HEK293 (cell line): ENCODE results near the gene SNAPC4.

Source experiments
- CTCF ChIA-PET: fragments of 350-600 bp; formaldehyde crosslinking; extraction: SDS; loops from one replicate; lab custom pipeline; 2021; ENCODE audit warnings: antibody characterized with exemption; lab: Yijun Ruan, JAX
- POLR2A ChIA-PET: fragments of 300-600 bp; formaldehyde crosslinking; extraction: SDS; loops from one replicate; lab custom pipeline; 2020; ENCODE audit warnings: antibody characterized with exemption, inconsistent platforms; lab: Yijun Ruan, JAX
- H3K27ac ChIP-seq: fragments of 200-500 bp; sonication (Bioruptor generic); 2 replicates; pipeline ENCODE4 v1.5.1; 2014; ENCODE audit warnings: low read depth, low read length, control low read depth, inconsistent platforms; ENCODE audit errors: extremely low read depth
- H3K36me3 ChIP-seq, 2 experiments: fragments of 200-500 bp in 1 of 2; sonication (Bioruptor generic) in 1 of 2; 1 replicate in 1 of 2; 2 replicates in 1 of 2; pipeline ENCODE4 v1.5.1; 2014 to 2017; ENCODE audit warnings: inconsistent platforms in 2 of 2, low read length in 2 of 2; ENCODE audit not compliant: control insufficient read depth in 2 of 2, insufficient read depth in 1 of 2
- H3K4me1 ChIP-seq: fragments of 200-500 bp; sonication (Bioruptor generic); 2 replicates; pipeline ENCODE4 v1.5.1; 2014; ENCODE audit warnings: mild to moderate bottlenecking, low read length, inconsistent platforms; ENCODE audit not compliant: control insufficient read depth, insufficient read depth
- H3K4me3 ChIP-seq: 2 replicates; pipeline ENCODE4 v1.5.1; 2011; ENCODE audit warnings: low read depth, mild to moderate bottlenecking, control low read depth, low read length, moderate library complexity
- H3K9me3 ChIP-seq: fragments of 200-500 bp; sonication (Bioruptor generic); 2 replicates; pipeline ENCODE4 v1.5.1; 2014; ENCODE audit warnings: low read depth, low read length, inconsistent platforms; ENCODE audit not compliant: control insufficient read depth, insufficient read depth
- ATF2 ChIP-seq: fragments of 450-650 bp; formaldehyde crosslinking; IDR thresholded peaks from 2 replicates; pipeline ENCODE4 v1.5.1; 2016; ENCODE audit warnings: missing biosample characterization, missing genetic modification characterization, low read depth
- KLF1 ChIP-seq: fragments of 450-650 bp; formaldehyde crosslinking; IDR thresholded peaks from 2 replicates; pipeline ENCODE4 v1.5.1; 2016; ENCODE audit warnings: missing biosample characterization, missing genetic modification characterization
- KLF10 ChIP-seq: fragments of 450-650 bp; IDR thresholded peaks from 2 replicates; pipeline ENCODE4 v1.5.1; 2018; ENCODE audit warnings: missing biosample characterization, mild to moderate bottlenecking, missing genetic modification characterization
- PBX3 ChIP-seq: sonication (generic); formaldehyde crosslinking; IDR thresholded peaks from 2 replicates; pipeline ENCODE4 v1.8.1; 2022; ENCODE audit warnings: mild to moderate bottlenecking, moderate library complexity, missing genetic modification reagents
- PRDM10 ChIP-seq: fragments of 450-650 bp; formaldehyde crosslinking; IDR thresholded peaks from 2 replicates; pipeline ENCODE4 v1.5.1; 2016; ENCODE audit warnings: missing biosample characterization, missing genetic modification characterization
- WT1 ChIP-seq: fragments of 450-650 bp; formaldehyde crosslinking; IDR thresholded peaks from 2 replicates; pipeline ENCODE4 v1.5.1; 2016; ENCODE audit warnings: missing biosample characterization, missing genetic modification characterization
- ZFP3 ChIP-seq: fragments of 450-650 bp; formaldehyde crosslinking; IDR thresholded peaks from 2 replicates; pipeline ENCODE4 v1.5.1; 2016; ENCODE audit warnings: low read depth, missing biosample characterization, missing genetic modification characterization
- ZNF114 ChIP-seq: fragments of 450-650 bp; formaldehyde crosslinking; IDR thresholded peaks from 2 replicates; pipeline ENCODE4 v1.5.0; 2017; ENCODE audit warnings: missing biosample characterization, missing genetic modification characterization
- ZNF280C ChIP-seq: fragments of 450-650 bp; formaldehyde crosslinking; IDR thresholded peaks from 2 replicates; pipeline ENCODE4 v1.5.1; 2016; ENCODE audit warnings: missing biosample characterization, missing genetic modification characterization
- ZNF366 ChIP-seq: fragments of 450-650 bp; formaldehyde crosslinking; conservative IDR thresholded peaks from 2 replicates; pipeline ENCODE4 v1.5.1; 2016; ENCODE audit warnings: missing biosample characterization, missing genetic modification characterization
- ZNF394 ChIP-seq: fragments of 450-650 bp; formaldehyde crosslinking; IDR thresholded peaks from 2 replicates; pipeline ENCODE4 v1.5.1; 2016; ENCODE audit warnings: missing biosample characterization, missing genetic modification characterization, mild to moderate bottlenecking, moderate library complexity, borderline replicate concordance
- ZNF426 ChIP-seq: fragments of 450-650 bp; formaldehyde crosslinking; IDR thresholded peaks from 2 replicates; pipeline ENCODE4 v1.5.1; 2017; ENCODE audit warnings: missing biosample characterization, missing genetic modification characterization, mild to moderate bottlenecking, inconsistent platforms, moderate library complexity
- ZNF510 ChIP-seq: fragments of 450-650 bp; formaldehyde crosslinking; IDR thresholded peaks from 2 replicates; pipeline ENCODE4 v1.5.1; 2018; ENCODE audit warnings: mild to moderate bottlenecking, missing genetic modification characterization, missing biosample characterization; ENCODE audit not compliant: insufficient replicate concordance
- ZNF521 ChIP-seq: fragments of 450-650 bp; formaldehyde crosslinking; IDR thresholded peaks from 2 replicates; pipeline ENCODE4 v1.5.1; 2017; ENCODE audit warnings: missing biosample characterization, mild to moderate bottlenecking, missing genetic modification characterization
- ZNF548 ChIP-seq: fragments of 450-650 bp; formaldehyde crosslinking; IDR thresholded peaks from 2 replicates; pipeline ENCODE4 v1.5.1; 2016; ENCODE audit warnings: missing biosample characterization, missing genetic modification characterization
- ZNF560 ChIP-seq: fragments of 450-650 bp; formaldehyde crosslinking; IDR thresholded peaks from 2 replicates; pipeline ENCODE4 v1.5.1; 2017; ENCODE audit warnings: missing biosample characterization, missing genetic modification characterization, borderline replicate concordance
- ZNF629 ChIP-seq: fragments of 450-650 bp; formaldehyde crosslinking; IDR thresholded peaks from 2 replicates; pipeline ENCODE4 v1.5.1; 2017; ENCODE audit warnings: missing biosample characterization, missing genetic modification characterization
- ZNF677 ChIP-seq: fragments of 450-650 bp; IDR thresholded peaks from 2 replicates; pipeline ENCODE4 v1.5.0; 2018; ENCODE audit warnings: missing biosample characterization, mild to moderate bottlenecking, missing genetic modification characterization, moderate library complexity
- ZNF701 ChIP-seq: fragments of 450-650 bp; formaldehyde crosslinking; IDR thresholded peaks from 2 replicates; pipeline ENCODE4 v1.5.1; 2016; ENCODE audit warnings: missing biosample characterization, missing genetic modification characterization
- ZNF76 ChIP-seq: fragments of 450-650 bp; formaldehyde crosslinking; IDR thresholded peaks from 2 replicates; pipeline ENCODE4; 2016; ENCODE audit warnings: low read depth, missing biosample characterization, missing genetic modification characterization, borderline replicate concordance
- ZNF792 ChIP-seq: fragments of 450-650 bp; formaldehyde crosslinking; IDR thresholded peaks from 2 replicates; pipeline ENCODE4 v1.5.1; 2016; ENCODE audit warnings: missing biosample characterization, missing genetic modification characterization
- ZNF837 ChIP-seq: fragments of 450-650 bp; formaldehyde crosslinking; IDR thresholded peaks from 2 replicates; pipeline ENCODE4 v1.5.1; 2016; ENCODE audit warnings: missing biosample characterization, missing genetic modification characterization
- ZSCAN5A ChIP-seq: fragments of 450-650 bp; formaldehyde crosslinking; IDR thresholded peaks from 2 replicates; pipeline ENCODE4 v1.5.1; 2016; ENCODE audit warnings: missing biosample characterization, missing genetic modification characterization

SNAPC4 gene

GRCh38 chr9:136429075-136429628, 29.2 kb upstream of the SNAPC4 start:
- H3K36me3 ChIP-seq: peaks cover 0 to 60% of the 10 kb centered on the region in 2 experiments; a peak in 2 of 3 replicates
- POLR2A ChIA-PET: no interaction called here
- H3K4me1 ChIP-seq: no peaks in the 10 kb centered on the region
- CTCF ChIA-PET: no interaction called here
- H3K27ac ChIP-seq: no peak overlapping the region
- H3K4me3 ChIP-seq: no peak overlapping the region
- TF ChIP-seq ZNF521 (tag by site-specific recombination): no peak
- TF ChIP-seq ZNF280C: no peak
- TF ChIP-seq KLF10 (tag by site-specific recombination): no peak
- TF ChIP-seq PBX3 (CRISPR knock-in tag): no peak
- TF ChIP-seq ATF2 (tag by site-specific recombination): no peak
- no peak for TF ChIP-seq ZSCAN5A
- no peak for TF ChIP-seq ZNF426 (tag by site-specific recombination)
- TF ChIP-seq ZNF837: no peak
- TF ChIP-seq ZNF792: no peak
- no peak for TF ChIP-seq ZNF366
- TF ChIP-seq WT1: no peak
- no peak for TF ChIP-seq ZNF510
- TF ChIP-seq ZNF394 (tag by site-specific recombination): no peak
- no peak for TF ChIP-seq ZFP3
- no peak for TF ChIP-seq KLF1 (tag by site-specific recombination)
- no peak for TF ChIP-seq ZNF114 (tag by site-specific recombination)
- no peak for TF ChIP-seq ZNF560 (tag by site-specific recombination)
- no peak for TF ChIP-seq ZNF677 (tag by site-specific recombination)
- TF ChIP-seq ZNF629 (tag by site-specific recombination): no peak
- no peak for TF ChIP-seq ZNF76
- no peaks in the 10 kb centered on the region for H3K9me3 ChIP-seq

- POLR2A ChIA-PET: interaction anchor here (1.5 to 2.4 kb wide), 3 partner anchors 10 to 64 kb away, joined by 4 to 10 read pairs (median 5); no protein-coding TSS in a partner anchor
- TF ChIP-seq ZNF548 (tag by site-specific recombination) (no peak), ZNF701 (tag by site-specific recombination) (no peak), PRDM10 (tag by site-specific recombination) (no peak)
Measured at GRCh38 chr9:136426787-136427186, 26.8 kb upstream of the SNAPC4 start.

More at GRCh38 chr9:136426787-136427186, 26.8 kb upstream of the SNAPC4 start:
- H3K4me1 ChIP-seq: no peaks in the 10 kb centered on the region
- no peak overlapping the region for H3K27ac ChIP-seq
- CTCF ChIA-PET: no interaction called here
- no peak overlapping the region for H3K4me3 ChIP-seq
- no peaks in the 10 kb centered on the region for H3K9me3 ChIP-seq
- H3K36me3 ChIP-seq: peaks cover 0 to 60% of the 10 kb centered on the region in 2 experiments; a peak in 2 of 3 replicates
